IMR-90 (cell line): ENCODE data around the gene SLIT3. TPM values are rescaled to one million over a fixed set of nuclear protein-coding genes. Genes with fewer than 3 reads are reported as not detected.

Experiments
- ATAC-seq: fragments of 200-7000 bp; cut with Tn5 transposase; 2 replicates; pipeline ENCODE4 v1.9.1; 2020; ENCODE audit warnings: low read depth, mild to moderate bottlenecking, moderate library complexity
- BruUV-seq: library from RNA; stranded (reverse); fragments of 400-500 nt; replicated peaks from 2 replicates; lab custom pipeline; 2021; lab: Mats Ljungman, UMichigan
- CTCF ChIA-PET: fragments of 300-600 bp; formaldehyde crosslinking; extraction: SDS; loops from one replicate; lab custom pipeline; 2021; ENCODE audit warnings: antibody characterized with exemption; lab: Yijun Ruan, JAX
- POLR2A ChIA-PET: fragments of 300-600 bp; sonication (Branson Sonifier 250); formaldehyde crosslinking; loops from one replicate; lab custom pipeline; 2022; ENCODE audit warnings: antibody characterized with exemption; ENCODE audit not compliant: unreplicated experiment; lab: Charles Lee
- DNase-seq: peaks from one replicate; pipeline ENCODE4 v3.0.0; 2013
- H2AFZ ChIP-seq: replicated peaks from 2 replicates; pipeline ENCODE3; 2013; ENCODE audit warnings: low read length, mild to moderate bottlenecking; ENCODE audit not compliant: poor library complexity
- H2AK5ac ChIP-seq: 2 replicates; pipeline ENCODE4 v1.6.1; 2013; ENCODE audit warnings: low read depth, low read length, inconsistent platforms
- H2AK9ac ChIP-seq: replicated peaks from 2 replicates; pipeline ENCODE3; 2013; ENCODE audit warnings: mild to moderate bottlenecking, low read depth, low read length, moderate library complexity; ENCODE audit not compliant: poor library complexity
- H2BK120ac ChIP-seq: 2 replicates; pipeline ENCODE4 v1.6.1; 2013; ENCODE audit warnings: low read depth, low read length, inconsistent platforms
- H2BK15ac ChIP-seq: 3 replicates; pipeline ENCODE4 v1.6.1; 2013; ENCODE audit warnings: low read depth, low read length, inconsistent platforms
- H2BK20ac ChIP-seq: 2 replicates; pipeline ENCODE4 v1.6.1; 2013; ENCODE audit warnings: low read depth, mild to moderate bottlenecking, inconsistent platforms, low read length, moderate library complexity
- H2BK5ac ChIP-seq: 2 replicates; pipeline ENCODE4 v1.6.1; 2013; ENCODE audit warnings: mild to moderate bottlenecking, low read depth, low read length, inconsistent platforms; ENCODE audit not compliant: poor library complexity, severe bottlenecking
- H3K14ac ChIP-seq: replicated peaks from 2 replicates; pipeline ENCODE4 v1.6.1; 2013; ENCODE audit warnings: low read depth, low read length, inconsistent platforms
- H3K18ac ChIP-seq: 2 replicates; pipeline ENCODE4 v1.6.1; 2013; ENCODE audit warnings: low read depth, low read length, control low read depth
- H3K23ac ChIP-seq: 2 replicates; pipeline ENCODE4 v1.6.1; 2013; ENCODE audit warnings: low read depth, low read length, inconsistent platforms
- H3K27ac ChIP-seq: 2 replicates; pipeline ENCODE4 v1.5.1; 2013; ENCODE audit warnings: mild to moderate bottlenecking, control low read depth, low read length; ENCODE audit not compliant: insufficient read depth
- H3K27me3 ChIP-seq: 2 replicates; pipeline ENCODE4 v1.6.1; 2013; ENCODE audit warnings: low read length; ENCODE audit not compliant: control insufficient read depth, insufficient read depth
- H3K36me3 ChIP-seq: 2 replicates; pipeline ENCODE4 v1.6.1; 2013; ENCODE audit warnings: low read length, mixed read lengths; ENCODE audit not compliant: control insufficient read depth, insufficient read depth
- H3K4ac ChIP-seq: 2 replicates; pipeline ENCODE4 v1.6.1; 2013; ENCODE audit warnings: low read depth, low read length, inconsistent platforms
- H3K4me1 ChIP-seq: 2 replicates; pipeline ENCODE4 v1.6.1; 2013; ENCODE audit warnings: low read length, mixed read lengths; ENCODE audit not compliant: control insufficient read depth, insufficient read depth
- H3K4me2 ChIP-seq: 2 replicates; pipeline ENCODE4 v1.6.1; 2013; ENCODE audit warnings: low read depth, mild to moderate bottlenecking, control low read depth, low read length, moderate library complexity
- H3K4me3 ChIP-seq: 2 replicates; pipeline ENCODE4 v1.5.1; 2013; ENCODE audit warnings: low read depth, mild to moderate bottlenecking, control low read depth, low read length, moderate library complexity; ENCODE audit not compliant: insufficient read depth
- H3K56ac ChIP-seq: 2 replicates; pipeline ENCODE4 v1.6.1; 2013; ENCODE audit warnings: low read length, inconsistent platforms; ENCODE audit not compliant: insufficient read depth; ENCODE audit errors: extremely low read depth
- H3K79me1 ChIP-seq, 2 experiments: 2 replicates each; pipeline ENCODE4 v1.6.1; 2013; ENCODE audit warnings: low read length in 2 of 2, inconsistent platforms in 1 of 2, low read depth in 1 of 2
- H3K9ac ChIP-seq: 2 replicates; pipeline ENCODE4 v1.6.1; 2013; ENCODE audit warnings: low read depth, low read length, control low read depth
- H3K9me1 ChIP-seq: 2 replicates; pipeline ENCODE4 v1.6.1; 2013; ENCODE audit warnings: low read length, inconsistent platforms; ENCODE audit not compliant: insufficient read depth
- H3K9me3 ChIP-seq: 2 replicates; pipeline ENCODE4 v1.6.1; 2013; ENCODE audit warnings: low read length; ENCODE audit not compliant: control insufficient read depth, insufficient read depth
- H4K20me1 ChIP-seq: 2 replicates; pipeline ENCODE4 v1.6.1; 2013; ENCODE audit warnings: low read length, inconsistent platforms; ENCODE audit not compliant: insufficient read depth
- H4K5ac ChIP-seq: 2 replicates; pipeline ENCODE4 v1.6.1; 2013; ENCODE audit warnings: mild to moderate bottlenecking, low read depth, low read length, control low read depth
- H4K8ac ChIP-seq, 2 experiments: 2 replicates each; pipeline ENCODE4 v1.6.1; 2013; ENCODE audit warnings: low read depth in 2 of 2, low read length in 2 of 2, control low read depth in 1 of 2, inconsistent platforms in 1 of 2
- H4K91ac ChIP-seq: 2 replicates; pipeline ENCODE4 v1.6.1; 2013; ENCODE audit warnings: low read depth, low read length, inconsistent platforms; ENCODE audit not compliant: insufficient read depth
- POLR2A ChIP-seq: IDR thresholded peaks from 2 replicates; pipeline ENCODE4 v1.6.1; 2012; ENCODE audit warnings: mild to moderate bottlenecking, low read depth, low read length
- WGBS, 2 experiments: methylation state at CpG; one replicate each; pipeline versions ENCODE4 v1.1.5 to v1.1.7; 2013; ENCODE audit warnings: missing lambda C conversion rate in 2 of 2; ENCODE audit not compliant: insufficient read length in 1 of 2; ENCODE audit errors: extremely low coverage in 2 of 2; 5-methylcytosine and 5-hydroxymethylcytosine counted together
- dilution Hi-C: fragments of 300-500 bp; cut with HindIII; formaldehyde crosslinking; loops from one replicate; pipeline ENCODE4 v1.14.3; 2018; ENCODE audit warnings: low sequenced_read_pairs; ENCODE audit not compliant: unreplicated experiment
- in situ Hi-C: fragments of 300-500 bp; cut with MboI; formaldehyde crosslinking; loops from 3 replicates; pipeline ENCODE4 v1.14.3; 2019; ENCODE audit warnings: low sequenced_read_pairs, inconsistent platforms, mixed read lengths
- intact Hi-C: fragments of 100-400 bp; cut with micrococcal nuclease; formaldehyde crosslinking; loops from 2 replicates; pipeline ENCODE4 v1.10.0; 2022
- polyA plus RNA-seq, 3 experiments: library from polyadenylated mRNA; depleted of rRNA; stranded (reverse); fragments of >200 nt; gene quantifications; 2 replicates each; pipeline ENCODE4 v1.2.3, GENCODE V29; 2012; ENCODE audit warnings: low replicate concordance in 1 of 3
- total RNA-seq: library from RNA; depleted of rRNA; stranded (reverse); fragments of >200 nt; gene quantifications from 2 replicates; pipeline ENCODE4 v1.2.3, GENCODE V29; 2012
- TF ChIP-seq, protein P1 (sequence below): fragments of 150-350 bp; IDR thresholded peaks from 2 replicates; pipeline ENCODE4 v1.6.1; 2017; ENCODE audit warnings: mild to moderate bottlenecking, antibody characterized with exemption, low read length, low read depth

SLIT3 gene
- total and polyA plus RNA-seq, 2 of the 4 experiments (the other 2 are of a cell fraction): 0.18 to 0.50 TPM

GRCh38 chr5:168939887-168940544, 360.9 kb downstream of the SLIT3 start:
- H2AK9ac ChIP-seq: no peak overlapping the region
- H3K4ac ChIP-seq: no peak overlapping the region
- in situ Hi-C loops (no loop called here), intact Hi-C loops (no loop called here), dilution Hi-C loops (no loop called here)
- DNase-seq (no peak), ATAC-seq (no peak)
- H3K79me1 ChIP-seq: no peaks in the 10 kb centered on the region
- CTCF ChIA-PET: no interaction called here
- no peak overlapping the region for H3K56ac ChIP-seq
- POLR2A ChIA-PET: interaction anchor here (0.6 kb wide), 1 partner anchor 210 kb away, joined by 6 read pairs; no protein-coding TSS in a partner anchor
- no peak overlapping the region for H2AFZ ChIP-seq
- H3K18ac ChIP-seq: no peak overlapping the region
- BruUV-seq: no TSS peak
- no peak overlapping the region for H4K5ac ChIP-seq
- no peak overlapping the region for H2BK15ac ChIP-seq
- H2BK120ac ChIP-seq: no peak overlapping the region
- no peak overlapping the region for H3K14ac ChIP-seq
- H3K27me3 ChIP-seq: no peaks in the 10 kb centered on the region; the same call in 1 of the 2 replicates
- no peak overlapping the region for H3K27ac ChIP-seq
- no peaks in the 10 kb centered on the region for H3K36me3 ChIP-seq
- H3K4me1 ChIP-seq: no peaks in the 10 kb centered on the region
- TF ChIP-seq, protein P1, sequence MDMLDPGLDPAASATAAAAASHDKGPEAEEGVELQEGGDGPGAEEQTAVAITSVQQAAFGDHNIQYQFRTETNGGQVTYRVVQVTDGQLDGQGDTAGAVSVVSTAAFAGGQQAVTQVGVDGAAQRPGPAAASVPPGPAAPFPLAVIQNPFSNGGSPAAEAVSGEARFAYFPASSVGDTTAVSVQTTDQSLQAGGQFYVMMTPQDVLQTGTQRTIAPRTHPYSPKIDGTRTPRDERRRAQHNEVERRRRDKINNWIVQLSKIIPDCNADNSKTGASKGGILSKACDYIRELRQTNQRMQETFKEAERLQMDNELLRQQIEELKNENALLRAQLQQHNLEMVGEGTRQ: no peak
- no peak for TF ChIP-seq POLR2A
- no peak overlapping the region for H4K8ac ChIP-seq
- 67% methylated on average over 3 of the region's 5 CpGs; no CpG with 5 or more reads in 1 of the 2 experiments for WGBS, 2 experiments
- no peak overlapping the region for H3K4me3 ChIP-seq
- H2BK20ac ChIP-seq: no peak overlapping the region
- no peak overlapping the region for H2AK5ac ChIP-seq
- H4K20me1 ChIP-seq: no peaks in the 10 kb centered on the region
- no peak overlapping the region for H4K91ac ChIP-seq
- H3K9me3 ChIP-seq: no peaks in the 10 kb centered on the region
- no peak overlapping the region for H3K4me2 ChIP-seq
- no peak overlapping the region for H2BK5ac ChIP-seq
- H3K9ac ChIP-seq: no peak overlapping the region
- H3K9me1 ChIP-seq: no peaks in the 10 kb centered on the region
- no peak overlapping the region for H3K23ac ChIP-seq
